ENCODE results near the gene DGLUCY.
A peak's percentile ranks its signal among the peaks of the same experiment; 100 is the strongest.
"Not testable (repeated sequence)": the region's sequence is repeated elsewhere in the genome, so short reads cannot be mapped to it uniquely, and the experiment has no call there.

Gene DGLUCY

DNA sequence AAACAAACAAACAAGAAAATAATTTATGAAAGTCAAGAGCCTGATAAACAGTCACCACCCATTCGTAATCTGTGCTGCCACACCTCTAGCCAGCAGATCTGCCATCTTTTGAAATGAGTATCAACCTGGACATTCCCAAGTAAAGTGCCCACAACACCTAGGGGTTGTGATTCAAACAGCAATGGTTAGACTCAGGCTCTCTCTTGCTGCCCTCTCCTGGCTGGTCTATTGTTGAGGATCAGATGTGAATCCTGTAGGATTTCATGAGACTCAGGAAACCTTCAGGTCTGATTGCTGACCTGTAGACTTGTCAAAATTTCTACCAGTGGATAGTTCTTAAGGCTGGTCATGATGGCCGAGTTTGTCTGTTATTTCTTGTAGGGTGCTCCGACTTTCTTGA is 26.8 kb downstream of the DGLUCY start:
- peak; percentile 65 for DNase-seq

- DNase-seq = no peak
Measured at GRCh38 chr14:91142214-91142668, 28.4 kb downstream of the DGLUCY start.

GRCh38 chr14:91143862-91144261 is 30.0 kb downstream of the DGLUCY start:
- DNase-seq = no peak

DNA sequence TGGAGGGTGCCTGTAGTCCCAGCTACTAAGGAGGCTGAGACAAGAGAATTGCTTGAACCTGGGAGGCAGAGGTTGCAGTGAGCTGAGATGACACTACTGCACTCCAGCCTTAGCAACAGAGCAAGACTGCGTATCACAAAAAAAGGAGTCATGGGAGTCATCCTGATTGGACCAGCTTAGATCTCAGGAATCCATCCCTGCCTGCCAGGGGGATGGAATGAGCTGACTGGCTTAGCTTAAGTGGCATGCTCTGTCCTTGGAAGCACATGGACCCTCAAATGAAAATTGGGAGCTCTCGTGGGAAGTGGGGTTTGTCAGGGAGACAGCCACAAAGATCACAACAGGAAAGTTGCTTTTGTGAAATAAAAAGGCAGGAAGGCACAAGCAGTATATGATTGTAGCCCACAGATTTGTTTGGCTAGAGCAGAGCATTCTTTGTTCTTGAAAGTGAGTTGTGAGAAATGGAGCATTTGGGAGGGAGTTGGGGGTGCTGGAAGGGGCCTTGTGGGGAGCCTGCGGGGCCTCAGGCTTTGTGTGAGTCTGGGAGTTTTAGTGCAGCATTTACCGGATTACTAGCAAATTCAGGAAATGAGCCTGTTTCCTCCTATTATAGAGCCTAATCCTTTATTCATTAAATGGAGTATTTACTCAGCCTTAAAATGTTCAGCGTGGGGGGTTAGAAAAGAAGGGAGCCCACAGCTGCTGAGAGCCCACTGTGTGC is 30.7 kb downstream of the DGLUCY start:
- no peak for DNase-seq

- no peak for DNase-seq
Measured at GRCh38 chr14:91145391-91146160, 31.7 kb downstream of the DGLUCY start.

GRCh38 chr14:91146661-91147060 is 32.8 kb downstream of the DGLUCY start:
- no peak for DNase-seq

- DNase-seq = no peak
Measured at GRCh38 chr14:91149462-91149861, 35.6 kb downstream of the DGLUCY start.

DNA sequence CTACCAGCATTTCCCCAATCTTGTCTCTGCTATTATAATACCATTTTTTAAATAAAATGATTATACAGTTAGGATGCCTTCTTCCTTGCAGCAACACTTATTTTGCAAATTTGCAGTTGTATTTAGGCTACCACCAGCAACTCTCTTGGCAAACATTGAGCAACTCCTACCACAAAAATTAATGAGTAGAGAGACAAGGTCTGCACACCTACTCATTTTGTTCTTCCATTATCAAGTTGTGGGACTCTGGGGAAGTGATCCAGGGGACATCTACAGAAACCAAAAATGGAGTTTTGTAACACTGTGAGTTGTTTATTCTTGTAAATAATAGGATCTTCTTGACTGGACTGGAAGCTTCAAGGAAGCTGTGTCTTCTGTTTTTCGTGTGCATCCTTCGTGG is 38.6 kb downstream of the DGLUCY start:
- no peak for DNase-seq

GRCh38 chr14:91153360-91153759 is 39.5 kb downstream of the DGLUCY start:
- DNase-seq = no peak

DNA sequence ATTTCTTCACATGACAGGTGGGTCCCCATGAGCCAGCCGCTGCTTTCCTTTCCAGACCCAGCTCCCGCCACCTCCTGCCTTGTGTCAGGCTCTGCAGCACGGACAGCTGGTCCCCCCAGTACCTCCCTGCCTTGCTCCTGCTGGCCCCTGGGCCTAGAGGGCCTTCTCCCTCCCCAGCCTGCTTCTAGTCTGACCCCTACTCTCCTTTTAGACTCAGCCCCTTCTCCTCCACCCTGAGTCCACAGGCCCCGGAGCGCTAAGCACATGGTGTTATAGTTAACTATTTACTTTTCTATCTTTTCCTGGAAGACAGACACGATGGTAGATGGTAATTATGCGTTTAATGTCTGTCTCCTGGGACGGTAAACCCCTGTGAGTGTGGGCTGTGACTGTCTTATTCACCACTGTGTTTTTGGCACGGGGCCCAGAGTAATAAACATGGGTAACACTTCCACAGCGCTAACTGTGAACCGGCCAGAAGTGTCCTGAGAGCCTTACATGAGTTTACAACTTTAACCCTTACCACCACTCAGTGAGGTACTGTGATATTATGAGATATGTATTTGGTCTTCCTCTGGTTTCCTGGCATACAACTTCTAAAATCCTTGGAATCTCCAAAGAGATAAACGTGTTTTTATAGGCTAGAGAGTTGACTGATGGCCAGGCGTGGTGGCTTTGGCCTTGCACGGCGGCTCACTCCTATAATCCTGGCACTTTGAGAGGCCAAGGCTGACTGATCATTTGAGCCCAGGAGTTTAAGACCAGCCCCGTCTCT is 41.2 kb downstream of the DGLUCY start:
- no peak for DNase-seq

DNA sequence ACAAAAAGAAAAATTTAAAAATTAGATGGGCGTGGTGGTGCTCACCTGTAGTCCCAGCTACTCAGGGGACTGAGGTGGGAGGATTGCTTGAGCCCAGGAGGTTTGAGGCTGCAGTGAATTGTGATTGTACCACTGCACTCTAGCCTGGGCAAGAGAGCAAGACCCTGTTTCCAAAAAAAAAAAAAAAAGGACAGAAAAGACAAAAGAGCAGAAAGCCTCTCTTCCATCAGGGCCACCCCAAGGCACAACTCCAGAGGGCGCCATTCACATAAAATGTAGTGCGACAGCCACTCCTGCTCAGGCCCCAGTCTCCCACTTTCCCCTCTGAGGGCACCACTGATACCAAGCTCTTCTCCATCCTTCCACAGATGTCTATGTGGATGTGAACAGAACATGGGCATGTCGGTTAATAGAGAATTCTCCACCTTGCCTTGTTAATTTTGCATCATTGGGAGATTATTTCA is 41.8 kb downstream of the DGLUCY start:
- no peak for DNase-seq

DNA sequence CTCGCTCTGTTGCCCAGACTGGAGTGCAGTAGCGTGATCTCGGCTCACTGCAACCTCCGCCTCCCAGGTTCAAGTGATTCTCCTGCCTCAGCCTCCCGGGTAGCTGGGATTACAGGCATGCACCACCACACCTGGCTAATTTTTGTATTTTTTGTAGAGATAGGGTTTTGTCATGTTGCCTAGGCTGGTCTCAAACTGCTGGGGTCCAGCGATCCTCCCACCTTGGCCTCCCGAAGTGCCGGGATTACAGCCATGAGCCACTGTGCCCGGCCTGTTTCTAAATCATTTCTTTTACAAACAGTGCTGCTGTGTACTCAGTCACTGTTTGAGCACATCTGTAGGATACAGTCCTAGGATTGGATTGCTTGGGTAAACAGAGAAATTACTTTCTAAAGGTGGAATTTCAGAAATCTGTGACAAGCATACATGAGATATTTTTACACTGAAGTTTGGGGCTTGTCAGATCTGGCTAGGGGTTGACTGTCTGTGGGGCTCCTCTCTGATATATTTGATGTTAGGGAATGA is 42.3 kb downstream of the DGLUCY start:
- DNase-seq = not testable (repeated sequence)

DNA sequence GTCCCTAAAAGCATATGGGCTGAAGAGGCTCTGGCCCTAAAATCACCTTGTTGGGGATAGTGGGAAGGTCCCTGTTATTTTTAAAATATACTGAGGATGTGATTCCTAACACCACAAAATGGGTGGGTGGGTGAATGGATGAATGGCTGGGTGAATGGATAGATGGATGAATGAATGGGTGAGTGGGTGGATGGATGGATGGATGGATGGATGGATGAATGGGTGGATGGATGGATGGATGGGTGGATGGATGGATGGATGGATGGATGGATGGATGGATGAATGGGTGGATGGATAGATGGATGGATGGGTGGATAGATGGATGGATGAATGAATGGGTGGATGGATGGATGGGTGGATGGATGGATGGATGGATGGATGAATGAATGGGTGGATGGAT is 43.0 kb downstream of the DGLUCY start:
- not testable (repeated sequence) for DNase-seq

GRCh38 chr14:91158091-91158790 is 44.4 kb downstream of the DGLUCY start:
- DNase-seq = no peak

GRCh38 chr14:91159182-91159581 is 45.3 kb downstream of the DGLUCY start:
- no peak for DNase-seq

DNA sequence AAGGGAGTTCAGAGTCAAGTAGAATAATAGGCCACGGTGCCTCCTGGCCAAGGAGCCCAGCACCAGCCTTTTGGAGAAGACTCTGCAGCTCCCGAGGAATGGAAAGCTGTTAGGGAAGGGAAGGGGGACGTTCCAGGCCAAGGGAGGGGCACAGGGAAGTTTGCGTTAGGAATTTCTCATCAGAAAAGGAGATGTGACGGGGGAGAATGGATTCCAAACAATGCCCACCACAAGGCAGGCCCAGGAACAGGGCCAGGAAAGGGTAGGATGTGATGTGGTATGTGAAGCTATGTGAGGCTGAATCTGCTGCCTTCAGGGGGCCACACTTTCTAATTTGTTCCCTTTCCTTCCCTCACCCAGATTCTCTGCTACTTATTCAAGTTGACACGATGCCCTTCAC is 46.0 kb downstream of the DGLUCY start:
- no peak for DNase-seq

DNA sequence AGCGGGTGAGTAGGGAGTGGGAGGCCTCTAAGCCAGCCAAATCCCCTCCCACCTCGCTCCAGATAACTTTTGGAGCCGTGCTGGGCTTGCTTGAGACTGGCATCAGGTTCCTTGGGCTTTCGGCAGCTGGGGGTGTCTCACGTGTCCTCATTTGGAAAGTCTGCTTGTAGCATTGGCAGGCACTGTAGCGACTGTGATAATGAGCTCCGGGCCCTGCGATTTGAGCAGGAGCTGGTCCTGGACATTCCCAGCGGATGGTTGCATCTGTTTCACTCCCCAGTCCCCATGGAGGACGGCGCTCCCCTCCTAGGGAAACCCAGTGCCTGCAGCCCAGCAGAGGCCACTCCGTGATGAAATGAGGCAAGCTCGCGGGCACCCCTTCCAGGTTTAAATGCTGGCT is 49.4 kb downstream of the DGLUCY start:
- no peak for DNase-seq

GRCh38 chr14:91164676-91165075 is 50.8 kb downstream of the DGLUCY start:
- DNase-seq = peak; percentile 59

DNA sequence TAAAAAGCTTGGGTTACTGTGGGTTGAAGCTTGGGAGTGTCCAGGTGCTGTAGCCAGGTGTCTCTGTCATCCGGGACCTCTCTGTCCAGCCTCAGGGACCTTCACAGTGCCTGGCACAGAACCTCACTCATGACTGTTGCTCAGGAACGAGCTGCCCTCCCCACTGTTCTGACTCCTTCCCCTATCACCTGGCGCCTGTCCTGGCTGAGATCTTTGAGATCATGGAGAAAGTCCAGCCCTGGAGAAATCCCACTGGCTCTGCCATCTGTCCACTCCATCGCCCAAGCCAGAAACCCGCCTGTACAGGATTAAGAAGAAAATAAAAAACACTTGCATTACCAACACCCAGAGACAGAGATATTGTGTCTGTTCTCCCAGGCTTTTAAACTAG is 53.5 kb downstream of the DGLUCY start:
- no peak for DNase-seq

DNA sequence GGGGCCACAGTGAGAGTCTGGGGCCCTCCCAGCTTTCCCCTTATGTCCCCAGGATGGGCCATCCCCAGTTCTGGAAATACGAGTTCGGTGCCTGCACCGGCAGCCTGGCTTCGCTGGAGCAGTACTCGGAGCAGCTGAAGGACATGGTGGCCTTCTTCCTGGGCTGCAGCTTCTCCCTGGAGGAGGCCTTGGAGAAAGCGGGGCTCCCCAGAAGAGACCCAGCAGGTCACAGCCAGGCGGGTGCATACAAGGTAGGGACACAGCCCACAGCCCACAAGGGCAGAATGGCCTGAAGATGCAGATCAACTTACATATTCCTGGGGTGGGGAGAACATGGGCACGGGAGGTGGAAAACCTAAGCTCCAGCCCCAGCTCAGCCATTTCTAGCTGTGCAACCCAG is 56.1 kb downstream of the DGLUCY start:
- DNase-seq = no peak

DNA sequence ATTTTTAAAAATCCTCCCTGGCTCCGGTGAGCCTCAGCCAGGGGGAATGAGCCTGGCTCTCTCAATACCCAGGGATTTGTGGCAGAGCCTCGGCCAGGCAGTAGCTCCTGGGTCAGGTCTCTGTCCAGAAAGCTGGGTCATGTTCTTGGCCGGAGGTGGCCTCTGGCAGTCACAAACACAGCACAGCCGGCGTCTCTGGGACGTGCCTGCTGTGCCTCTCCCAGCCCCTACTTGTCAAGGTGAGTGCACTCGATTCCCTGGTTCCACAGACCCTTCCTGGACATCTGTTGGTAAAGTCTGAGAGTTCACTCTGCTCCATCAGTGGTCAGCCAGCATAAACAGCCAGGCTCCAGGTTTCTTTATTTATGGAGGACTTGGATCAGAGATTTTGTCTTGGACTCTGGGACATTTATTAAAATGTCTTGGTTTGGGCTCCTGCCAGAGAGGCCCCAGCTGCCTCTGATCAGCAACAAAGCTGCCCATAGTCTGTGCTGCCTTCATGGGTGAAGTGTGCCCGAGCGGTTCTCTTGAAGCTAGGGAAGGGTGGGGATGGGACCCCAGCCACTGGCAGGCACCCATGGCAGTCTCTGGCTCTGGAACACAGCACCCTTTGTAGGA is 56.7 kb downstream of the DGLUCY start:
- DNase-seq = no peak

GRCh38 chr14:91171291-91171690 is 57.4 kb downstream of the DGLUCY start:
- DNase-seq = no peak
